K562 (cell line): Measurements from ENCODE around the gene HMCN2. TPM values are rescaled to one million over a fixed set of nuclear protein-coding genes. Genes with fewer than 3 reads are reported as not detected.

Experiments
- ATAC-seq: fragments of 200-7000 bp; cut with Tn5 transposase; 3 replicates; pipeline ENCODE4 v1.9.1; 2020; ENCODE audit warnings: moderate library complexity
- BruUV-seq: library from RNA; stranded (reverse); fragments of 400-500 nt; replicated peaks from 2 replicates; lab custom pipeline; 2021; lab: Mats Ljungman, UMichigan
- CTCF ChIA-PET: fragments of 300-600 bp; formaldehyde crosslinking; extraction: SDS; loops from one replicate; lab custom pipeline; 2021; ENCODE audit warnings: low intra/inter-chr PET ratio; lab: Yijun Ruan, JAX
- POLR2A ChIA-PET: fragments of 300-600, 350-650 bp; sonication (Branson Sonifier 250); formaldehyde crosslinking; extraction: SDS; loops from one replicate; lab custom pipeline; 2021; ENCODE audit warnings: antibody characterized with exemption, inconsistent platforms; lab: Yijun Ruan, JAX
- DNase-seq, 4 experiments: peaks; one replicate each; pipeline versions ENCODE4 v3.0.0 to v3.0.0-alpha.2; 2011 to 2018; ENCODE audit warnings: low spot score in 3 of 4, mixed read lengths in 3 of 4; ENCODE audit errors: extremely low read depth in 1 of 4
- FAIRE-seq: peaks from 2 replicates; lab custom pipeline; 2011; peaks lifted over from hg19 to GRCh38; lab: Jason Lieb, UNC
- H2AFZ ChIP-seq: 2 replicates; pipeline ENCODE4 v1.6.0; 2011; ENCODE audit warnings: low read depth, low read length, control low read depth, inconsistent platforms
- H3K27ac ChIP-seq: fragments of 200-600 bp; 3 replicates; pipeline ENCODE4 v1.8.0; 2011; ENCODE audit warnings: low read depth, mild to moderate bottlenecking, control low read depth, inconsistent platforms, low read length, moderate library complexity, mixed read lengths; ENCODE audit errors: extremely low read depth
- H3K27me3 ChIP-seq, 2 experiments: fragments of 300-600 bp in 1 of 2; 2 replicates in 1 of 2; 3 replicates in 1 of 2; pipeline versions ENCODE4 v1.6.0 to v1.8.0; 2011; ENCODE audit warnings: inconsistent platforms in 2 of 2, low read length in 2 of 2, mild to moderate bottlenecking in 1 of 2, mixed read lengths in 1 of 2, moderate library complexity in 1 of 2; ENCODE audit not compliant: control insufficient read depth in 2 of 2, insufficient read depth in 2 of 2
- H3K36me3 ChIP-seq: fragments of 300-600 bp; 3 replicates; pipeline ENCODE4 v1.8.0; 2011; ENCODE audit warnings: mild to moderate bottlenecking, low read length, inconsistent platforms; ENCODE audit not compliant: control insufficient read depth, insufficient read depth
- H3K4me1 ChIP-seq, 2 experiments: fragments of 200-600 bp in 1 of 2; replicated peaks in 1 of 2; 2 replicates in 1 of 2; 3 replicates in 1 of 2; pipeline versions ENCODE4 v1.5.1 to v1.8.0; 2011; ENCODE audit warnings: inconsistent platforms in 2 of 2, low read length in 2 of 2, mild to moderate bottlenecking in 1 of 2, mixed read lengths in 1 of 2, moderate library complexity in 1 of 2; ENCODE audit not compliant: control insufficient read depth in 2 of 2, insufficient read depth in 2 of 2
- H3K4me2 ChIP-seq: 2 replicates; pipeline ENCODE4 v1.6.1; 2011; ENCODE audit warnings: low read length, control low read depth, inconsistent platforms, mixed read lengths; ENCODE audit not compliant: insufficient read depth
- H3K4me3 ChIP-seq: fragments of 200-600 bp; sonication (generic), shearing (Covaris generic); 2 replicates; pipeline ENCODE4 v1.5.1; 2016; ENCODE audit warnings: control low read depth, inconsistent platforms
- H3K79me2 ChIP-seq: fragments of 200-600 bp; 3 replicates; pipeline ENCODE4 v1.8.0; 2011; ENCODE audit warnings: low read length, inconsistent platforms; ENCODE audit not compliant: control insufficient read depth, insufficient read depth
- H3K9ac ChIP-seq, 2 experiments: 2 replicates each; pipeline versions ENCODE4 v1.6.0 to v1.6.1; 2011; ENCODE audit warnings: low read depth in 2 of 2, low read length in 2 of 2, control low read depth in 1 of 2, inconsistent platforms in 1 of 2, mild to moderate bottlenecking in 1 of 2, mixed read lengths in 1 of 2; ENCODE audit not compliant: insufficient read depth in 1 of 2
- H3K9me1 ChIP-seq: one replicate; pipeline ENCODE4 v1.6.0; 2011; ENCODE audit warnings: inconsistent platforms, mild to moderate bottlenecking, low read length, moderate library complexity; ENCODE audit not compliant: control insufficient read depth, insufficient read depth
- H3K9me3 ChIP-seq: replicated peaks from 2 replicates; pipeline ENCODE4 v1.5.1; 2011; ENCODE audit warnings: low read depth, low read length, inconsistent platforms; ENCODE audit not compliant: control insufficient read depth, insufficient read depth
- H4K20me1 ChIP-seq: replicated peaks from 2 replicates; pipeline ENCODE4 v1.6.1; 2011; ENCODE audit warnings: low read length, inconsistent platforms, mixed read lengths; ENCODE audit not compliant: control insufficient read depth, insufficient read depth
- ADNP ChIP-seq: fragments of 200-800 bp; sonication (Bioruptor generic); IDR thresholded peaks from 2 replicates; pipeline ENCODE4 v1.6.1; 2016; ENCODE audit warnings: missing genetic modification characterization, missing compliant biosample characterization
- BACH1 ChIP-seq: fragments of 200-800 bp; sonication (Bioruptor generic); IDR thresholded peaks from 2 replicates; pipeline ENCODE4 v1.6.1; 2016; ENCODE audit warnings: missing genetic modification characterization, missing compliant biosample characterization
- CAMTA2 ChIP-seq: fragments of 250-450 bp; sonication (Bioruptor Pico); conservative IDR thresholded peaks from 2 replicates; pipeline ENCODE4 v1.5.1; 2022
- CREBBP ChIP-seq: IDR thresholded peaks from one replicate; pipeline ENCODE4 v1.6.1; 2012; ENCODE audit warnings: low read depth, mild to moderate bottlenecking, control low read depth, inconsistent platforms, low read length
- DMBX1 ChIP-seq: fragments of 250-450 bp; sonication (Bioruptor Pico); IDR thresholded peaks from 2 replicates; pipeline ENCODE4 v1.8.0; 2022; ENCODE audit warnings: inconsistent platforms, mild to moderate bottlenecking, moderate library complexity, borderline replicate concordance
- FOS ChIP-seq: IDR thresholded peaks from 3 replicates; pipeline ENCODE4 v1.6.1; 2011; ENCODE audit not compliant: insufficient read length; ENCODE audit errors: extremely low read depth
- FOXA3 ChIP-seq, 2 experiments: fragments of 450-650 bp in 1 of 2; sonication (generic) in 1 of 2; formaldehyde crosslinking; IDR thresholded peaks in 1 of 2; conservative IDR thresholded peaks in 1 of 2; 2 replicates each; pipeline versions ENCODE4 v1.4.0 to v1.8.0; 2020 to 2022; ENCODE audit warnings: mild to moderate bottlenecking in 2 of 2, missing genetic modification reagents in 1 of 2
- HBP1 ChIP-seq: fragments of 450-650 bp; formaldehyde crosslinking; IDR thresholded peaks from 2 replicates; pipeline ENCODE4 v1.4.0; 2022; ENCODE audit warnings: missing genetic modification characterization
- HOXB6 ChIP-seq: fragments of 250-450 bp; sonication (Bioruptor Pico); IDR thresholded peaks from 2 replicates; pipeline ENCODE4 v1.5.1; 2022; ENCODE audit warnings: mild to moderate bottlenecking, borderline replicate concordance
- IRF1 ChIP-seq: sonication (generic); formaldehyde crosslinking; IDR thresholded peaks from 2 replicates; pipeline ENCODE4 v1.8.0; 2022; ENCODE audit warnings: missing genetic modification reagents, mild to moderate bottlenecking, borderline replicate concordance
- KDM2B ChIP-seq: fragments of 250-450 bp; sonication (Bioruptor Pico); IDR thresholded peaks from 2 replicates; pipeline ENCODE4 v1.8.0; 2021; ENCODE audit warnings: mild to moderate bottlenecking, moderate library complexity
- MBD2 ChIP-seq: sonication (generic); IDR thresholded peaks from 2 replicates; pipeline ENCODE4 v1.6.1; 2016; ENCODE audit warnings: low read depth, borderline replicate concordance
- MCM3 ChIP-seq: fragments of 450-650 bp; IDR thresholded peaks from 2 replicates; pipeline ENCODE4 v1.6.1; 2016
- ZNF212 ChIP-seq: fragments of 450-650 bp; formaldehyde crosslinking; IDR thresholded peaks from 2 replicates; pipeline ENCODE4 v1.4.0; 2020; ENCODE audit warnings: mild to moderate bottlenecking
- ZNF274 ChIP-seq: IDR thresholded peaks from 2 replicates; pipeline ENCODE4 v1.6.1; 2011; ENCODE audit warnings: low read depth, mild to moderate bottlenecking, low read length, moderate library complexity, borderline replicate concordance
- ZSCAN29 ChIP-seq: fragments of 450-650 bp; IDR thresholded peaks from 2 replicates; pipeline ENCODE4 v1.6.1; 2017
- WGBS: fragments of 100-300 bp; shearing (Covaris generic); methylation state at CpG from one replicate; pipeline ENCODE4 v1.1.6; 2016; ENCODE audit warnings: low coverage, mixed read lengths; ENCODE audit not compliant: insufficient coverage; ENCODE audit errors: missing lambda C conversion rate; 5-methylcytosine and 5-hydroxymethylcytosine counted together
- in situ Hi-C: fragments of 300-500 bp; cut with MboI; formaldehyde crosslinking; loops from 4 replicates; pipeline ENCODE4 v1.15.0; 2018; ENCODE audit warnings: inconsistent platforms, mixed read lengths
- intact Hi-C: fragments of 100-400 bp; cut with micrococcal nuclease; formaldehyde crosslinking; loops from 2 replicates; pipeline ENCODE4 v1.14.2; 2022
- polyA plus RNA-seq, 8 experiments: library from polyadenylated mRNA; depleted of rRNA in 4 of 8; stranded (reverse) in 5 of 8; unstranded in 3 of 8; fragments of >200 nt; fragmentation: Nextera tagmentation in 2 of 8; fragmentation: Illumina TruSeq in 1 of 8; extraction: Ambion mirVana in 2 of 8; extraction: Trizol in 1 of 8; gene quantifications; 2 replicates each; pipeline versions ENCODE4 v1.2.1 to v1.2.3, GENCODE V29; 2011 to 2014; ENCODE audit warnings: inconsistent platforms in 1 of 8, missing spikeins in 1 of 8
- total RNA-seq, 7 experiments: library from RNA; depleted of rRNA in 6 of 7; stranded (reverse); fragments of >200 nt in 6 of 7; fragmentation: Illumina TruSeq in 2 of 7; extraction: Trizol in 2 of 7; gene quantifications; 2 replicates each; pipeline versions ENCODE4 v1.2.1 to v1.2.3, GENCODE V29; 2011 to 2021; ENCODE audit warnings: low replicate concordance in 1 of 7

The HMCN2 gene
- total and polyA plus RNA-seq, 9 of the 15 experiments (the other 6 are each of a cell fraction or from before 2014, with no cell fraction given): 0.01 TPM; not detected in 8

GRCh38 chr9:130321539-130321938 is 56.0 kb downstream of the HMCN2 start:
- FAIRE-seq (no peak), ATAC-seq (no peak), DNase-seq (no peak)
- no peak overlapping the region for H3K4me2 ChIP-seq
- H3K79me2 ChIP-seq: no peaks in the 10 kb centered on the region
- no peak overlapping the region for H2AFZ ChIP-seq
- BruUV-seq: no TSS peak
- intact Hi-C loops (no loop called here), in situ Hi-C loops (no loop called here)
- TF ChIP-seq ZSCAN29 (no peak), ADNP (tag) (no peak), ZNF274 (no peak), DMBX1 (CRISPR knock-in tag) (no peak), MBD2 (no peak), CAMTA2 (CRISPR knock-in tag) (no peak), FOS (no peak), HBP1 (CRISPR knock-in tag) (no peak), IRF1 (CRISPR knock-in tag) (no peak), CREBBP (no peak), BACH1 (tag) (no peak), HOXB6 (CRISPR knock-in tag) (no peak), KDM2B (CRISPR knock-in tag) (no peak), MCM3 (no peak), FOXA3 (CRISPR knock-in tag; conservative IDR thresholded peaks at IDR 0.05 in 1 of 2, IDR thresholded peaks at IDR 0.05 in 1 of 2) (no peak), ZNF212 (no peak)
- ChIA-PET POLR2A (interaction anchor here (0.6 kb wide), 2 partner anchors 21 to 76 kb away, joined by 3 read pairs; no protein-coding TSS in a partner anchor), CTCF (no interaction called here)
- no peaks in the 10 kb centered on the region for H3K9me1 ChIP-seq
- H3K9me3 ChIP-seq: no peaks in the 10 kb centered on the region
- no peak overlapping the region; a peak in 1 of 4 replicates for H3K9ac ChIP-seq
- no peak overlapping the region for H3K4me3 ChIP-seq
- H3K27me3 ChIP-seq: peaks cover 21 to 74% of the 10 kb centered on the region in 2 experiments
- H4K20me1 ChIP-seq: peaks cover 15% of the 10 kb centered on the region
- H3K27ac ChIP-seq: no peak overlapping the region
- WGBS: 11% methylated on average over 14 of the region's 14 CpGs
- H3K4me1 ChIP-seq: peaks cover 10 to 27% of the 10 kb centered on the region in 2 experiments; a peak in 3 of 5 replicates
- H3K36me3 ChIP-seq: no peaks in the 10 kb centered on the region
